ENCODE data around the gene POLA1.
A peak's percentile ranks its signal among the peaks of the same experiment; 100 is the strongest.

The POLA1 gene

GRCh38 chrX:24999511-24999910 lies 305.8 kb downstream of the POLA1 start:
- H3K27ac Mint-ChIP-seq: no peak overlapping the region
- peaks cover 1% of the 10 kb centered on the region for H3K36me3 Mint-ChIP-seq (ENCODE audit: low read depth)
- peaks cover 16% of the 10 kb centered on the region for H3K27me3 Mint-ChIP-seq (ENCODE audit: low read depth)
- H3K9me3 Mint-ChIP-seq: no peaks in the 10 kb centered on the region
- H3K4me1 Mint-ChIP-seq (ENCODE audit: low read depth): peaks cover 5% of the 10 kb centered on the region
- H3K4me3 Mint-ChIP-seq: no peak overlapping the region
- no peak for DNase-seq (ENCODE audit: low spot score)

GRCh38 chrX:25001808-25002660 lies 308.3 kb downstream of the POLA1 start:
- H3K4me3 Mint-ChIP-seq: no peak overlapping the region
- H3K27ac Mint-ChIP-seq: no peak overlapping the region

GRCh38 chrX:25002661-25003020 lies 308.9 kb downstream of the POLA1 start:
- Mint-ChIP-seq H3K4me3 (peak overlapping the region; percentile 79), H3K4me1 (ENCODE audit: low read depth) (peaks cover 5% of the 10 kb centered on the region), H3K27me3 (ENCODE audit: low read depth) (peaks cover 33% of the 10 kb centered on the region), H3K9me3 (no peaks in the 10 kb centered on the region), H3K36me3 (ENCODE audit: low read depth) (peaks cover 1% of the 10 kb centered on the region), H3K27ac (no peak overlapping the region)
- no peak for DNase-seq (ENCODE audit: low spot score)

More at GRCh38 chrX:25001808-25002660, 308.3 kb downstream of the POLA1 start:
- Mint-ChIP-seq H3K4me1 (ENCODE audit: low read depth) (peaks cover 5% of the 10 kb centered on the region), H3K36me3 (ENCODE audit: low read depth) (peaks cover 1% of the 10 kb centered on the region), H3K9me3 (no peaks in the 10 kb centered on the region), H3K27me3 (ENCODE audit: low read depth) (peaks cover 31% of the 10 kb centered on the region)
- no peak for DNase-seq (ENCODE audit: low spot score)

GRCh38 chrX:25003066-25003849 lies 309.5 kb downstream of the POLA1 start:
- H3K27me3 Mint-ChIP-seq (ENCODE audit: low read depth): peaks cover 40% of the 10 kb centered on the region
- H3K36me3 Mint-ChIP-seq (ENCODE audit: low read depth): peaks cover 1% of the 10 kb centered on the region
- peak overlapping the region; percentile 28 for H3K27ac Mint-ChIP-seq
- DNase-seq (ENCODE audit: low spot score): no peak
- peak overlapping the region; percentile 79 for H3K4me3 Mint-ChIP-seq
- peaks cover 5% of the 10 kb centered on the region for H3K4me1 Mint-ChIP-seq (ENCODE audit: low read depth)
- H3K9me3 Mint-ChIP-seq: no peaks in the 10 kb centered on the region

- Mint-ChIP-seq H3K27me3 (ENCODE audit: low read depth) (peaks cover 44% of the 10 kb centered on the region), H3K9me3 (no peaks in the 10 kb centered on the region), H3K4me1 (ENCODE audit: low read depth) (peaks cover 5% of the 10 kb centered on the region), H3K36me3 (ENCODE audit: low read depth) (peaks cover 1% of the 10 kb centered on the region), H3K27ac (peak overlapping the region; percentile 70), H3K4me3 (peak overlapping the region; percentile 42)
- DNase-seq (ENCODE audit: low spot score): no peak
Measured at GRCh38 chrX:25004040-25004439, 310.3 kb downstream of the POLA1 start.

GRCh38 chrX:25004485-25005032 lies 310.8 kb downstream of the POLA1 start:
- peaks cover 49% of the 10 kb centered on the region for H3K27me3 Mint-ChIP-seq (ENCODE audit: low read depth)
- H3K4me3 Mint-ChIP-seq: no peak overlapping the region
- no peaks in the 10 kb centered on the region for H3K9me3 Mint-ChIP-seq
- no peak overlapping the region for H3K27ac Mint-ChIP-seq
- DNase-seq (ENCODE audit: low spot score): no peak
- peaks cover 5% of the 10 kb centered on the region for H3K4me1 Mint-ChIP-seq (ENCODE audit: low read depth)
- peaks cover 1% of the 10 kb centered on the region for H3K36me3 Mint-ChIP-seq (ENCODE audit: low read depth)

- H3K9me3 Mint-ChIP-seq: no peaks in the 10 kb centered on the region
- no peak overlapping the region for H3K4me3 Mint-ChIP-seq
- peaks cover 1% of the 10 kb centered on the region for H3K36me3 Mint-ChIP-seq (ENCODE audit: low read depth)
- peaks cover 54% of the 10 kb centered on the region for H3K27me3 Mint-ChIP-seq (ENCODE audit: low read depth)
- DNase-seq (ENCODE audit: low spot score): no peak
- no peak overlapping the region for H3K27ac Mint-ChIP-seq
- peaks cover 5% of the 10 kb centered on the region for H3K4me1 Mint-ChIP-seq (ENCODE audit: low read depth)
Measured at GRCh38 chrX:25005034-25005381, 311.3 kb downstream of the POLA1 start.

- peaks cover 1% of the 10 kb centered on the region for H3K36me3 Mint-ChIP-seq (ENCODE audit: low read depth)
- no peak overlapping the region for H3K4me3 Mint-ChIP-seq
- peaks cover 60% of the 10 kb centered on the region for H3K27me3 Mint-ChIP-seq (ENCODE audit: low read depth)
- no peak for DNase-seq (ENCODE audit: low spot score)
- H3K9me3 Mint-ChIP-seq: no peaks in the 10 kb centered on the region
- H3K27ac Mint-ChIP-seq: peak overlapping the region; percentile 41
- H3K4me1 Mint-ChIP-seq (ENCODE audit: low read depth): peaks cover 5% of the 10 kb centered on the region
Measured at GRCh38 chrX:25005382-25006185, 311.9 kb downstream of the POLA1 start.

- H3K27me3 Mint-ChIP-seq (ENCODE audit: low read depth): peaks cover 66% of the 10 kb centered on the region
- peaks cover 1% of the 10 kb centered on the region for H3K36me3 Mint-ChIP-seq (ENCODE audit: low read depth)
- no peaks in the 10 kb centered on the region for H3K9me3 Mint-ChIP-seq
- H3K27ac Mint-ChIP-seq: no peak overlapping the region
- no peak overlapping the region for H3K4me3 Mint-ChIP-seq
- peaks cover 5% of the 10 kb centered on the region for H3K4me1 Mint-ChIP-seq (ENCODE audit: low read depth)
- DNase-seq (ENCODE audit: low spot score): no peak
Measured at GRCh38 chrX:25006586-25007058, 312.9 kb downstream of the POLA1 start.

GRCh38 chrX:25007059-25008053 lies 313.6 kb downstream of the POLA1 start:
- Mint-ChIP-seq H3K27ac (no peak overlapping the region), H3K4me3 (no peak overlapping the region), H3K4me1 (ENCODE audit: low read depth) (peaks cover 5% of the 10 kb centered on the region)

GRCh38 chrX:25009407-25009806 lies 315.7 kb downstream of the POLA1 start:
- H3K27me3 Mint-ChIP-seq (ENCODE audit: low read depth): peaks cover 69% of the 10 kb centered on the region
- DNase-seq (ENCODE audit: low spot score): no peak
- peaks cover 3% of the 10 kb centered on the region for H3K4me1 Mint-ChIP-seq (ENCODE audit: low read depth)
- no peaks in the 10 kb centered on the region for H3K9me3 Mint-ChIP-seq
- H3K4me3 Mint-ChIP-seq: no peak overlapping the region
- no peak overlapping the region for H3K27ac Mint-ChIP-seq
- no peaks in the 10 kb centered on the region for H3K36me3 Mint-ChIP-seq (ENCODE audit: low read depth)

More at GRCh38 chrX:25007059-25008053, 313.6 kb downstream of the POLA1 start:
- peaks cover 1% of the 10 kb centered on the region for H3K36me3 Mint-ChIP-seq (ENCODE audit: low read depth)
- no peaks in the 10 kb centered on the region for H3K9me3 Mint-ChIP-seq
- no peak for DNase-seq (ENCODE audit: low spot score)
- peaks cover 71% of the 10 kb centered on the region for H3K27me3 Mint-ChIP-seq (ENCODE audit: low read depth)

GRCh38 chrX:25010784-25011588 lies 317.3 kb downstream of the POLA1 start:
- peaks cover 74% of the 10 kb centered on the region for H3K27me3 Mint-ChIP-seq (ENCODE audit: low read depth)
- H3K4me3 Mint-ChIP-seq: no peak overlapping the region
- peaks cover 3% of the 10 kb centered on the region for H3K4me1 Mint-ChIP-seq (ENCODE audit: low read depth)
- H3K27ac Mint-ChIP-seq: no peak overlapping the region
- H3K36me3 Mint-ChIP-seq (ENCODE audit: low read depth): no peaks in the 10 kb centered on the region
- DNase-seq (ENCODE audit: low spot score): no peak
- no peaks in the 10 kb centered on the region for H3K9me3 Mint-ChIP-seq

All from T-helper 2 cell treated with Interferon-gamma antibody and Interleukin-4, amounts not matched to agents 5 μg/mL and 100 μg/mL, for 36 hours (primary cell).